Measurements from ENCODE around the gene ATAD3A. TPM values are rescaled to one million over a fixed set of nuclear protein-coding genes. Genes with fewer than 3 reads are reported as not detected.
"Not testable (repeated sequence)": the region's sequence is repeated elsewhere in the genome, so short reads cannot be mapped to it uniquely, and the experiment has no call there.

Gene ATAD3A
- total and polyA plus RNA-seq, 2 experiments from 2014 or later = 36.5 to 80.3 TPM

- H3K4me3 Mint-ChIP-seq; H3K4me3 ChIP-seq; H3K27ac ChIP-seq (ENCODE audit: low read depth); ATAC-seq; DNase-seq (ENCODE audit: low spot score); H3K27me3 ChIP-seq (ENCODE audit: insufficient read depth); H3K79me2 ChIP-seq (replicated peaks; ENCODE audit: insufficient read depth); H3K27ac Mint-ChIP-seq; H3K9me2 ChIP-seq (ENCODE audit: insufficient read depth); H3K9me3 Mint-ChIP-seq; H3K4me2 ChIP-seq; H3K4me1 ChIP-seq (ENCODE audit: insufficient read depth); H4K20me1 ChIP-seq (replicated peaks; ENCODE audit: insufficient read depth); H2AFZ ChIP-seq; H3K4me1 Mint-ChIP-seq; H3F3A ChIP-seq (replicated peaks; ENCODE audit: low read depth); H3K36me3 ChIP-seq (ENCODE audit: insufficient read depth); H3K27me3 Mint-ChIP-seq (ENCODE audit: insufficient read depth, low read depth, poor library complexity): not testable (repeated sequence)
- H3K36me3 Mint-ChIP-seq (ENCODE audit: low read depth) = peaks cover 33% of the 10 kb centered on the region
Observed at GRCh38 chr1:1495461-1495975, 16.4 kb upstream of the ATAD3A start.

- H3K4me1 ChIP-seq (ENCODE audit: insufficient read depth); H3K4me3 ChIP-seq; H3K36me3 ChIP-seq (ENCODE audit: insufficient read depth); H3K36me3 Mint-ChIP-seq (ENCODE audit: low read depth); H2AFZ ChIP-seq; H3K9me3 Mint-ChIP-seq; H3K27me3 ChIP-seq (ENCODE audit: insufficient read depth); H3F3A ChIP-seq (replicated peaks; ENCODE audit: low read depth); H3K27me3 Mint-ChIP-seq (ENCODE audit: insufficient read depth, low read depth, poor library complexity); H3K9me2 ChIP-seq (ENCODE audit: insufficient read depth); H3K4me1 Mint-ChIP-seq; H3K79me2 ChIP-seq (replicated peaks; ENCODE audit: insufficient read depth); H4K20me1 ChIP-seq (replicated peaks; ENCODE audit: insufficient read depth); H3K4me2 ChIP-seq: not testable (repeated sequence)
- TF ChIP-seq, protein P1, sequence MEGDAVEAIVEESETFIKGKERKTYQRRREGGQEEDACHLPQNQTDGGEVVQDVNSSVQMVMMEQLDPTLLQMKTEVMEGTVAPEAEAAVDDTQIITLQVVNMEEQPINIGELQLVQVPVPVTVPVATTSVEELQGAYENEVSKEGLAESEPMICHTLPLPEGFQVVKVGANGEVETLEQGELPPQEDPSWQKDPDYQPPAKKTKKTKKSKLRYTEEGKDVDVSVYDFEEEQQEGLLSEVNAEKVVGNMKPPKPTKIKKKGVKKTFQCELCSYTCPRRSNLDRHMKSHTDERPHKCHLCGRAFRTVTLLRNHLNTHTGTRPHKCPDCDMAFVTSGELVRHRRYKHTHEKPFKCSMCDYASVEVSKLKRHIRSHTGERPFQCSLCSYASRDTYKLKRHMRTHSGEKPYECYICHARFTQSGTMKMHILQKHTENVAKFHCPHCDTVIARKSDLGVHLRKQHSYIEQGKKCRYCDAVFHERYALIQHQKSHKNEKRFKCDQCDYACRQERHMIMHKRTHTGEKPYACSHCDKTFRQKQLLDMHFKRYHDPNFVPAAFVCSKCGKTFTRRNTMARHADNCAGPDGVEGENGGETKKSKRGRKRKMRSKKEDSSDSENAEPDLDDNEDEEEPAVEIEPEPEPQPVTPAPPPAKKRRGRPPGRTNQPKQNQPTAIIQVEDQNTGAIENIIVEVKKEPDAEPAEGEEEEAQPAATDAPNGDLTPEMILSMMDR (conservative IDR thresholded peaks at IDR 0.05; ENCODE audit: low read depth in 2 of 2) = peak; percentile 54 to 71
- DNase-seq (ENCODE audit: low spot score) (peak; percentile 77), ATAC-seq (peak; percentile 77)
- Mint-ChIP-seq H3K4me3 (peak overlapping the region; percentile 13; the same call in 2 of the 3 replicates), H3K27ac (peak overlapping the region; percentile 64)
- peak overlapping the region; percentile 72; the same call in 1 of the 2 replicates for H3K27ac ChIP-seq (ENCODE audit: low read depth)
Observed at GRCh38 chr1:1504777-1505365, 7.1 kb upstream of the ATAD3A start.

DNA sequence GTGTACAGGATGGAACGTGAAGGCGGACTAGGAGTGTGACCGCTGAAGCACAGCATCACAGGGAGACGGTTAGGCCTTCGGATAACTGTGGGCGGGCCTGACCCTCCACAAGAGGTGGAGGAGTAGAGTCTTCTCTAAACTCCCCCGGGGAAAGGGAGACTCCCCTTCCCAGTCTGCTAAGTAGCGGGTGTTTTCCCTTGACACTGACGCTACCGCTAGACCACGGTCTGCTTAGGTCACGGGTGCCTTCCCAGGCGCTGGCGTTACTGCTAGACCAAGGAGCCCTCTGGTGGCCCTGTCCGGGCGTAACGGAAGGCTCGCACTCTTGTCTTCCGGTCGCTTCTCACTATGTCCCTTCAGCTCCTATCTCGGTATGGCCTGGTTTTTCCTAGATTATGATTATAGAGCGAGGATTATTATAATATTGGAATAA is 6.6 kb upstream of the ATAD3A start:
- H2AFZ ChIP-seq; H3K4me1 Mint-ChIP-seq; H4K20me1 ChIP-seq (replicated peaks; ENCODE audit: insufficient read depth); DNase-seq (ENCODE audit: low spot score); H3K27me3 ChIP-seq (ENCODE audit: insufficient read depth); H3K9me3 Mint-ChIP-seq; H3K4me3 ChIP-seq; H3K27ac ChIP-seq (ENCODE audit: low read depth); H3K9me2 ChIP-seq (ENCODE audit: insufficient read depth); H3K79me2 ChIP-seq (replicated peaks; ENCODE audit: insufficient read depth); H3K27ac Mint-ChIP-seq; H3F3A ChIP-seq (replicated peaks; ENCODE audit: low read depth); H3K27me3 Mint-ChIP-seq (ENCODE audit: insufficient read depth, low read depth, poor library complexity); H3K4me1 ChIP-seq (ENCODE audit: insufficient read depth); H3K36me3 Mint-ChIP-seq (ENCODE audit: low read depth); H3K36me3 ChIP-seq (ENCODE audit: insufficient read depth); H3K4me3 Mint-ChIP-seq; H3K4me2 ChIP-seq: not testable (repeated sequence)
- ATAC-seq = peak; percentile 60
- TF ChIP-seq, protein P1 (conservative IDR thresholded peaks at IDR 0.05; ENCODE audit: low read depth in 2 of 2) = peak; percentile 30; a peak in 2 of 4 replicates

DNA sequence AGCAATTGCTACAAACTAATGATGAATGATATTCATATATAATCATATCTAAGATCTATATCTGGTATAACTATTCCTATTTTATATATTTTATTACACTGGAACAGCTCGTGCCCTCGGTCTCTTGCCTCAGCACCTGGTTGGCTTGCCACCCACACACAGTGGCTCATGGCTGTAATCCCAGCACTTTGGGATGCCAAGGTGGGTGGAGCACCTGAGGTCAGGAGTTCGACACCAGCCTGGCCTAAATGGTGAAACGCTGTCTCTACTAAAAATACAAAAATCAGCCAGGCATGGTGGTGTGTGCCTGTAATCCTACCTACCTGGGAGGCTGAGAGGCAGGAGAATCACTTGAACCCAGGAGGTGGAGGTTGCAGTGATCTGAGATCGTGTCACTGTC is 6.2 kb upstream of the ATAD3A start:
- not testable (repeated sequence) for H3K36me3 Mint-ChIP-seq (ENCODE audit: low read depth); H3K27me3 ChIP-seq (ENCODE audit: insufficient read depth); H3K36me3 ChIP-seq (ENCODE audit: insufficient read depth); H3F3A ChIP-seq (replicated peaks; ENCODE audit: low read depth); ATAC-seq; H3K79me2 ChIP-seq (replicated peaks; ENCODE audit: insufficient read depth); H4K20me1 ChIP-seq (replicated peaks; ENCODE audit: insufficient read depth); H2AFZ ChIP-seq; DNase-seq (ENCODE audit: low spot score); H3K4me3 Mint-ChIP-seq; H3K4me1 ChIP-seq (ENCODE audit: insufficient read depth); H3K27me3 Mint-ChIP-seq (ENCODE audit: insufficient read depth, low read depth, poor library complexity); H3K4me2 ChIP-seq; H3K9me2 ChIP-seq (ENCODE audit: insufficient read depth); H3K4me3 ChIP-seq; H3K4me1 Mint-ChIP-seq; H3K27ac ChIP-seq (ENCODE audit: low read depth); H3K27ac Mint-ChIP-seq; H3K9me3 Mint-ChIP-seq

Data from GM23338 (cell line).